ENCODE measurements around the gene PCGF1.
"Not testable (repeated sequence)": the region's sequence is repeated elsewhere in the genome, so short reads cannot be mapped to it uniquely, and the experiment has no call there.

PCGF1 gene

DNA sequence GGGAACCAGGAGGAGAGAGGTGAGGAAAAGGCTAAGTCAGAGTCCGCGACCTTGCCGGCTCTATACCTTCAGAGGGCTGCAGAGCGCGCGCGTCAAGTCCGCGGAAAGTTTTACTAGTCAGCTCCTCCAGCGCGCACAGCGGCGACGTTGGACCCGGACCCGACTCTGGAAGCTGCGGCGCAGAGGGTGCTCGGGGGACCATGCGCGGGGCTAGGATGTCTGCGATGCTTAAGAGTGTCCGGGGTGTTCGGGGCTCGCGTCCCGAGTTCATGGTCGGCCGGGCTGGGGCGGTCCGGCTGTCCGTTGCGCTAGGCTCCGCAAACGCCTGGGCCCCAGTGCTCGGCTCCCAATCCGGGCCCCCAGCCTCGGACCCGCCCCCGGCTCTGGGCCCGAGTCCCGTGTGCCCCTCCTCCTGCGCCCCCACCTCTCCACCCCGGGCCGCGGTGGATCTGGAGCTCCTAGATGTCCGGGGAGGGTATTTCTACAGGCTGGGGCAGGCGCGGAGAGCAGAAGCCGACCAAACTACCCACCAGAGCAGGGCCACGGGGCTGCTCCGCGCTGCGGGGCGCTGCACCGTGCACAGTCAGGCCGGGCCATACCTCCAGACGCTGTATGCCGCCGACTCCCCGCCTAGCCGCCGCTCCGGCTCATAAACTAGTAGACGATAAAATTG, 8.1 kb downstream of the PCGF1 start, which contains the start of gene LBX2:
Gene LBX2 (minus strand): TSS at position 337 of the 673 bp plus-strand sequence. CDS start 66 bp downstream, at position 271.
- peak; percentile 56 for DNase-seq (ENCODE audit: low spot score)

DNA sequence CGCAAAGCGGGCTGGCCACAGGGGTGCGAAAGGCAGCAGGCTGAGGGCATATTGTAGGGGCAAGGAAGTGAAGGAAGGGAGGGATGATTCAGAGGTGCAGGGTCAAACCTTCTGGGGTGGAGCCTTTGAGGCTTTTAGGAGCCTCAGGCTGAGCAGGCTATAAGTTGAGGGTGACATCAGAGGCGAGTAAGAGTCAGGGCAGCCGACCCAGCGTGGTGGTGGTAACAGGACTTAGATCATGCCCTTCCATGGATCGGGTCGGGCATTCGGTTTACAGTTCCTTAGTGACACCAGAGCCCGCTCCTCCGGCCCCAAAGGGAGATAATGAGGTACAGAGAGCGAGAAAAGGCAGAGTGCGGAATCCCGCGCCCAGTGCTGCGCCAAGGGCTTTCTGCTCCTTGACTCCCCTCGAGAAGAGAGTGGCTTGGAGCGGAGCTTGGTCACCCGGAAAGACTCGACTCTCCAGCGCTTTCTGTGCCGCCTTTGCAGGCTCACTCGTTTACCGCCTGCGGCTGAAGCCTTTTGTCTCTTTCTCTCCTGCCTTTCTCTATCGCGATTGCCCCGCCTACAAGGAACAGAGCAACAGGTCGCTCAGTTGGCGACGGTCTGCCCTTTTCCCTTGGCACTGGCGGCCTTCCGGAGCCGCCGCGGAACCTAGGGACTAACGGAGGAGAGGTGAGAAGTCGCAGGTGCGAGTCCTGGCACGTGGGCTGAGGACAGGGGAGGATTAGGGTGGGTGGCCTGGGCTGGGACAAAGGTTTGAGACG, 8.8 kb downstream of the PCGF1 start:
- DNase-seq (ENCODE audit: low spot score), result no peak

DNA sequence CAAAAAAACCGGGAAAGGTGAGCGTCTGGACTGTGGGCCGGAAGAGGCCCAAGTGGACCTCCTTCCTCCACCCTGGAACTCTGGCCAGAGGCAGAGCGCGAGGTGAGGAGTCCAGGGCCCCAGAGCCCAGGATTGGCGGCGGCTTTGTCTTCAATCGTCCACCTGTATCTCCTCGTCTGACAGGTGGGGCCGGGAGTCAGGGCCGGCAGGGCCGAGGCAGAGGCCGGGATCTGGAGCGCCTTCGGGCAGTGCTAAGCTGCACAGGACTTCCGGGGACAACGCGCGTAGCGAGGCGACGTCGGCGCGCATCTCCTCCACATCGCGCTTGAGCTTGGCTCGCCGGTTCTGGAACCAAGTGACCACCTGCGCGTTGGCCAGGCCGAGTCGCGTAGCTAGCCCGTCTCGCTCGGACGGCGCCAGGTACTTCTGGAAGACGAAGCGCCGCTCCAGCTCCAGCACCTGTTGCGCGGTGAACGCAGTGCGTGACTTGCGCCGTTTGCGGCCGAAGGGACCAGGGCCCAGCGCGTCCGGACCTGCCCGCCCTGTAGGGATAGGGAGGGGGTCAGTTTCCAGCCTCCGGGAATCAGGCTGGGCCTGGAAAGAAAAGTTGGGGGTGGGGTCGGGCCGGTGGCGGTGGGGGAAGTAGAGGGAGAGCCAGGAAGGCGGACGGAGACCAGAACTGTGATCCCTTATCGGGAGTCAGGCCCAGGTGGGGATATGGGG, 9.6 kb downstream of the PCGF1 start:
- no peak for DNase-seq (ENCODE audit: low spot score)

DNA sequence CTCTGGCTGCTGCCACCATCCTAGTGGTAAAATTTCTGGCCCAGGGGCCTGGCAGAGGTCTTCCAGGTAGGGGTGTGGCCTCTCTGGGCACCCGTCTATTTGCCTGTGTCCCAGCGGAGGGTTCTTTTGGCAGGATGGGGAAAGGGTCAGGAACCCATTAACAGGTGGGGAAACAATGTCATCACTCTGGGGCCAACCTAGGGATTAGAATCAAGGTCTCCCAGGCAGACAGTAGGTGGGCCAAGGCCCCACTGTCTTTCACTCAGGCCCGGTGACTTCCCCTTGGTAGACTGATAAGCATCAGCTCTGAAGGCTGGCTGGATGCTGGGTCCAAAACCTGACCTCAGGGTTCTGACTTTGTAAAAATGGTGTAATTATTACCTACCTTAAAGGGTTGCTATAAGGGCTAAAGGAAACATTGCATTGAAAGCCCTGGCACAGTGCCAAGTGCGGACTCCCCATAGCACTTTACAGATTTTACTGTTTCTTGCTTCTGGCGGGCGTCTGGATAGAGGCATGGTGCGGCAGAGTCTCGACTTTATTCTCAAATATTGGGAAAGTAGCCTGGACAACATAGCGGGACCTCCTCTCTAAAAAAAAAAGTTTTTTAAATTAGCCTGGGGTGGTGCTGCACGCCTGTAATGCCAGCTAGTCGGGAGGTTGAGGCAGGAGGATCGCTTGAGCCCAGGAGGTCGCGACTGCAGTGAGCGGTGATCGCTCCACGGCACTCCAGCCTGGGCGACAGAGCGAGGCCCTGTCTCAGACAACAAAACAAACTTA, 10.3 kb downstream of the PCGF1 start:
- DNase-seq (ENCODE audit: low spot score), result no peak

DNA sequence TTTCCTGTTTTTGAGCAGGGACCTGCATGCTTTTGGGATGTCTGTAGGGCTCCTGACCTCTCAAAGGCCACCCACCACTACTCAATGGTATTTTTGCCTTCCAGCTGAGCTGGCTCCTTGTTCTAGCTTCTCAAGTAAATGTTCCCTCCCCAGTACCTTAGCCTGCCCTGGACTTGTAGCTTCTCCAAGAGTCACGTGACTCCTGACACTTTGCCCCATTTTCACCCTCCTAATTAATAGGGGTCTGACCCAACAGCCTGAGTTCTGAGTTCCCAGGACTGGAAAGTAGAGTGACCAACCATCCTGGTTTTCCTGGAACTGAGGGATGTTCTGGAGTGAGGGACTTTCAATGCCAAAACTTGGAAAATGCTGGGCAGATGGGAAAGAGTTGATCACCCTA, 12.1 kb downstream of the PCGF1 start:
- no peak for DNase-seq (ENCODE audit: low spot score)

DNA sequence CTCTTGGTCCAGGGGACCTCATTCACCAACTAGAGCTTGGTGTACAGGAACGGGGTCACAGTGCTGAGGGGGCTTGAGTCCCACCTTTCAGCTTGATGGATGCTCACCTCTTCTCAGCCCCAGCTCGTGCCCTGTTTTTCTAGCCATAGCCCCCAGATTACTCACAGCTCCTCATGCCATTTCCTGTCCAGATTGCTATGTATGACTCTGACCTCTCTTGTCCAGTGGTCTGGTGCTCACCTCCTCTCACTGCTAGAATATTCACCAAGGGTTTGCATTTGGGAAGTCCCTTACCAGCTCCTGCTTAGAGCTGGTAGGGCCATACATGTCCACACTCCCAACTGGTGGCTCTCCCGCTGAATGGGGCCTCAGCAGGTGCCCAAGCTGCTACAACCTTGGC, 13.9 kb downstream of the PCGF1 start:
- no peak for DNase-seq (ENCODE audit: low spot score)

DNA sequence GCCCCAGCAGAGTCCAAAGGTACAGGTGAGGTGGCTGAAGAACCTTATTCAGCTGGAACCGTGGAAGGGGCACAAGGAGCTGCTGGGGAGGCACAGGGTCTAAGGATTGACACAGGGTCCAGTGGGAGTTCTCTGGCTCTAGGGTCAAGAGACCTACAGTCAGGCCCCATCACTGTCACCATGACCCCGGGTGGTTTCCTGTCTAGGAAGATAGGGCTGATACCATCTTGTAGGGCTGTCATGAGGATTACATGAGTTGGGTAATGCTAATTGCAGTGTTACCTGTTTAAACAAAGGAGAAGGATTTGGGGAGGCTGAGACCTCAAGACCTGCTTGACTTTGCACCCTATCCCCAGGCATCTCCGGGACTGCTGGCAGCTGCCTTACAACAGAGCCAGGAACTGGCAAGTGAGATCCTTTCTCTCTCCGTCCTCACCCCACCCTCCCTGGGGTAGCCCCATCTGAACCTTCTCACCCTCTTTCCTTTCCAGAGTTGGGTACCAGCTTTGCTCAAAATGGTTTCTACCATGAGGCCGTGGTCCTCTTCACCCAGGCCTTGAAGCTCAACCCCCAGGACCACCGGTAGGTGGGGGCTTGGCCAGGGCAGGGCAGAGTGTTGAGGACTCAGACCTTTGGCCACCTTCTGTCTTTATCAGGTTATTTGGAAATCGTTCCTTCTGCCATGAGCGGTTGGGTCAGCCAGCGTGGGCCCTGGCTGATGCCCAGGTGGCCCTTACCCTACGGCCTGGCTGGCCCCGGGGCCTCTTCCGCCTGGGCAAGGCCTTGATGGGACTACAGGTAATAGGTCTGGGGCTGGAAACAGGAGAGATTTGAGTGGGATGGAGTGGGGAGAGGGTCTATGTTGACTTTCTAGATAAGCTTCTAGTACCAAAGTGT, 15.6 kb downstream of the PCGF1 start:
- no peak for DNase-seq (ENCODE audit: low spot score)

DNA sequence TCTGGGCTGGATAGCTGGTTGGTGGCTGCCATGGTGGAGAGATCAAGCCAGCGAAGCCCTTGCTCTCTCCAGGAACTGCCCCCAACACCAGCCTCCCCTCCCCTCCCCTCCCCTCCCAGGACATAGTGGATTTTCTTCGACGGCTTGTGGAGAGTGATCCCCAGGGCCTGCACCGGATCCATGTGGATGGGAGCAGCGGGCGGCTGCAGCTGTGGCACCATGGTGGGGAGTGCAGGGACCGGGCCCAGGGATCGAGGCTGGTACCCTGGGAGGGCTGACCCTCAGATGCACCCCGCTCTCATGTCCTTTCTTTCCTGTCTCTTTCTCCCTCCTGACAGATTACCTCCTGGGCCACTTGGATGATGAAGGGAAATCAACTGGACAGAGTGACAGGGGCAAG, 17.6 kb downstream of the PCGF1 start:
- no peak for DNase-seq (ENCODE audit: low spot score)

DNA sequence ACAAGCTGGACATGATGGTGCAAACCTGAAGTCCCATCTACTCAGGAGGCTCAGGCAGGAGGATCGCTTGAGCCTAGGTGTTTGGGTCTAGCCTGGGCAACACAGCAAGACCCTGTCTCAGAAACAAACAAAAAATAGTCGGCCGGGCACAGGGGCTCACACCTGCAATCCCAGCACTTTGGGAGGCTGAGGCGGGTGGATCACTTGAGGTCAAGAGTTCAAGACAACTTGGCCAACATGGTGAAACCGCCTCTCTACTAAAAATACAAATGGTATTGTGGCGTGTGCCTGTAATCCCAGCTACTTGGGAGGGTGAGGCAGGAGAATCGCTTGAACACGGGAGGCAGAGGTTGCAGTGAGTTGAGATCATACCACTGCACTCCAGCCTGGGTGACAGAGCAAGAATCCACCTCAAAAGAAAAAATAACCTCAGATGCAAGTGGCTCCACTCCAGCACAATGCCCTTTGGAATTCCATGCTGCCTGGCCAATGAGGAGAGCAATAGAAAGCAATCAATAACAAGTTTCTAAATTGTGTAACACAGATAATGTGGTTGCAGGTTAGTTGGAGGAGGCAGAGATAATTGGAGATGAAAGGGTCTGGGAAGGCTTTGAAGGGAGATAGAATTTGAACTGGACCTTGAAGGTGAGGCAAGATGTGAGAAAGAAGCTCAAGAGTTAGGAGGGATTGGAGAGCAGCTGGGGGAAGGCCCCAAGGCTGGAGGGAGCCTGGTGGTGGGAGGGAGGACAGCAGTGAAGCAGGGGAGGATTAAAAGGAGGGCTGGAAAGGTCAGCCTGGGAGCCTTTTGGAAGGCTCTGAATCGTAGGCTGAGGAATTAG, 18.6 kb downstream of the PCGF1 start:
- DNase-seq (ENCODE audit: low spot score), result no peak

DNA sequence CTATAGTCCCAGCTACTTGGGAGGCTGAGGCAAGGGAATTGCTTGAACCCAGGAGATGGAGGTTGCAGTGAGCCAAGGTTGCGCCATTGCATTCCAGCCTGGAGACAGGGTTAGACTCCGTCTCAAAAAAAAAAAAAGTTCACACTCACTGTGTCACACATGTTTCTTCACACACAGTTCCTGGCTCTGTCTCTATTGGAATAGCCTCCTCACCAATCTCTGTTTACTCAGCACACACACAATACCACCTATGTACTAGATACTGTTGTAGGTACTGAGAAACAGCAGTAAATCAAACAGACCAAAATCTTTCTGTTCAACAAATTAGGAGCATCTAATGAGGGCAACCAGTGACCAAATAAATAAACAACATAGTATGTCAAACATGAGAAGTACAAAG, 21.4 kb downstream of the PCGF1 start:
- DNase-seq (ENCODE audit: low spot score), result no peak

DNA sequence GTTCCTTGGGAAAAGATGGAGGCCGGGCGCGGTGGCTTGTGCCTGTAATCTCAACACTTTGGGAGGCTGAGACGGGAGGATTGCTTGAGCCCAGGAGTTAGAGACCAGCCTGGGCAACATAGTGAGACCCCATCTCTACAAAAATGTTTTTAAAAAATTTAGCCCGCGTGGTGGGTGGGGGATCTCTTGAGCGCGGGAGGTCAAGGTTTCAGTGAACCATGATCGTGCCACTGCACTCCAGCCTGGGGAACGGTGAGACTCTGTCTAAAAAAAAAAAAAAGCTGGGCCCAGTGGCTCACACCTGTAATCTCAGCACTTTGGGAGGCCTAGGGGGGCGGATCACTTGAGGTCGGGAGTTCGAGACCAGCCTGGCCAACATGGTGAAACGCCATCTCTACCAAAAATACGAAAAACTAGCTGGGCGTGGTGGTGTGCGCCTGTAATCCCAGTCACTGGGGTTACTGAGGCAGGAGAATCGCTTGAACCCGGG, 23.8 kb downstream of the PCGF1 start:
- not testable (repeated sequence) for DNase-seq (ENCODE audit: low spot score)

DNA sequence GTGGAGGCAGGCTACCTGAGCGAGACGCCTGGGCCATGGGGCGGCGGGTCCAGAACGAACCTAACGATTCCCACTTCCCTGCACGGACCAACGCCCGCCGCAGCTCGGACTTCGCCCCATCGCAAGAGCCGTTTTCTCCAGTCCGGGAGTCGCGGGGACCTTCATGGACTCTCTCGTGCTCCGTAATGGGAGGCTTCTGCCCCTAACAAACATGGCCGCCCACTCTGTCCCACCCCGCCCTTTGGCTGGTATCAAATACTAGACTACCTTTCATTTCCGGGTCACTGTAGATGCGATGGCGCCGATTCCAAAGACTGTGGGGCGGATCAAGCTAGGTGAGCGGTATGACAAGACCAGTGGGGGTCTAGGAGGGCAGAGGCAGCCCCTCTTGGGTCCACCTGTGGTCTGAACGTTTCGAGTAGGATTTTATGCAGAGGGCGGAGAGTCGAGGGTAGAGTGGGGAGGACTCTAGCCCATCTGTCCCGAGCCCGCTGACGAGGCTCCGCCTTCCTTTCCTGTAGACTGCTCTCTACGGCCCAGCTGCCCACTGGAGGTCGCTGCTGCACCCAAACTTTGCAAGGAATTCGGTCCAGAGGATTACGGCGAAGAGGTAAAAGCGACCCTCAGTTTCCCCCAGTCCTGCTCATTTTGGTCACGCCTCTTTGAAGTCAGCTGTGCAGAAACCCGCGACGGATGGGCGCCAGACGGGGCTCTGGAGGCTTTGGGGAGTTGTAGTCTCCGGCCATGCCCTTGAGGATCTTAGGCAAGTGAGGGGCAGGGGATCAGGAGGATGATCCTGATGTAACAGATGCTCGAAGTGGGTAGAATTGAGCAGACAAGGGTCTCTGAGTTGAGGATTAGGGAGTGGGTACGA, 24.5 kb downstream of the PCGF1 start, which contains the start of the genes CCDC142 and TTC31:
Gene CCDC142 (minus strand): TSS at position 198 of the 874 bp plus-strand sequence. CDS start 161 bp downstream, at position 37.
Gene TTC31 (plus strand): TSS at position 281 of the 874 bp plus-strand sequence. CDS start 15 bp downstream, at position 296.
- DNase-seq (ENCODE audit: low spot score), result peak; percentile 79

DNA sequence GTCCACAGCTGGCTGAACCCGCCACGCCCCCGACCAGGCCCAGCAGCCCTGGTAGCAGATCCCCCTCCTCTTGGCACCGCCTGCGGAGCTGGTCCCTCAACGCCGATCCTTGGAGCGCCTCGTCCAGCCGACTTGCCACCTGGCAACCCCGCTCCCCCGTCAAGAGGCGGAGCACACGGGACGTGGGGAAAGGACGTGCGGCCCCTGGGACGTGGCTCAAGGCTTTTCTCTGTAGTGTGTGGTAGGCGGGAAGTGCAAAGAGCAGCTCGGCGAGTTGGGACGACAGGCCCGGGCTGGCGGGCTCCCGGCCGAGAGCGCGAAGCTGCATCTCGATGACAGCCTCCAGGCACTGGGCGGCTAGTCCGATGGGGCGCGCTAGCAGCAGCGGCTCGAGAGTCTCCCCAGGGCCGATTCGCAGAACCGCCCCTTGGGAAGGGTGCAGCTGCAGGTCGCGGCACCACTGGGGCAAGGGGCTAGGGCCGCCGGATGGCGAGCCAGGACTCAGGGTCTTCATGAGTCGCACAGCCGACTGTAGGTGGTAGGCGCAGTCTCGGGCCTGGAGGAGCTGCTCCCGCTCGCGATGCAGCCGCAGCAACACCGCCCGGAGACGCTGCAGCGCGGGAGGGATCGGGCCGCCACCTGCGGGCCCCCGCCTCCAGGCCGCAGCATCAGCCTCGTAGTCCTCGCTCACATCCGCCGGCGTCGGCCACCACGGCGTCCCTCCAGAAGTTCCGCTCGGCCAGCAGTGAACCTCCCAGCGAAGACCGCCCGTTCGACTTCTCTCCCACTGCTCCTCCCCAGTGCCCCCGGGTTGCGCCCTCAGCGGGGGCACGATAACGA, 25.3 kb downstream of the PCGF1 start:
- no peak for DNase-seq (ENCODE audit: low spot score)

DNA sequence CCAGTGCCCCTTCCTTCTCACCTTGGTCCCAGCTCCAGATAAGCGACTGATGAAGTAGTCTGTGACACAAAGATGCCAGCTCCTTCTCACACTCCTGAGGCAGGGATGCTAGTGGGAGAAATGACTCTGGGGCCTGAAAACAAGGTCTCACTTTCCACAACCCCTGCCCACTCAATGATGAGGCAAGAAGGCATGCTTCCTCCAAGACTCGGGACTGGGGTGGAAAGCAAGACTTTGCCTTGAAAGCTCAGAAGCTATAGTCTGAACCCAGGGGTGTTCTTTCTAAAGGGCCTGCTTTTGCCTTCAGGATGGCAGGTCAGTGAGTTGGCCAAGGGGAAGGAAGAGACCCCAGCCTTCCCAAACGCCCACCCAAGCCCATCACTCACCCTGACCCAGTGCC, 26.1 kb downstream of the PCGF1 start:
- DNase-seq (ENCODE audit: low spot score), result no peak

DNA sequence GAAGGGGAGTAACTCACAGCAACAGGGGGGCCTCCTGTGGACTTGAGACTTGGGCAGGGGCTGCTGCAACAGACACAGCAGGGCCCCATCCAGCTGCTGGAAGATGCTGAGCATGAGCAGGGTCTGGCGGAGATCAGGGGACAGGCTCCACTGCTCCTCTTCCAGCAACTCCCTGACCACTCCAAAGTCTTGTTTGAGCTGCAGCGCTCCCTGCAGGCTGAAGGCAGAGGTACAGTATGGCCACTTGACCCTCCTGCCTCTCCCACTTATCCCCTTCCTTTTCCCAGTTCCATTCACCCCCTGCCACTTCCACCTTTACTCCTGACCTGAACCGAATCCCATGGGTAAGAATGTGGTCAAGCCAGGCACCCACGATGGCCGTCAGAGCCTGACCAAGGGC, 32.6 kb downstream of the PCGF1 start:
- no peak for DNase-seq (ENCODE audit: low spot score)

DNA sequence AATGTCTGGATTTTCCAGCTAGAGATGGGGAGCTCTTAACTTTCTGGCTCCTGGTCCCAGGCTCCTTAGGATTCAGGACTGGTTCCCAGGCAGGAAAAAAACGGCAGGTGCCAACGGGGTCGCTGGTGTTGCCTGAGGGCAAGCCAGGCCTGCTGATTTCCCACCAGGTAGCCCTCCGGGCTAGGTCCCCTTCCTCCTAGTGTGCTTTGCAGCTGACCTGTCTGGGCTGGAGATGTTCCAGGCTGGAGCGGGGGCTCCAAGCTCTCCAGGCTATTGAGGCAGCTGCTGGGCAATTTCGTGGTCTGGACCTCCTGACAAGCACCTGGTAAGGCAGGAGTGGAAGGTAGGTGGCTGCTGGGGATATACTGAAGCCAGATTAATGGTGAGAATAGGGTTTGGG, 33.0 kb downstream of the PCGF1 start:
- DNase-seq (ENCODE audit: low spot score), result no peak

DNA sequence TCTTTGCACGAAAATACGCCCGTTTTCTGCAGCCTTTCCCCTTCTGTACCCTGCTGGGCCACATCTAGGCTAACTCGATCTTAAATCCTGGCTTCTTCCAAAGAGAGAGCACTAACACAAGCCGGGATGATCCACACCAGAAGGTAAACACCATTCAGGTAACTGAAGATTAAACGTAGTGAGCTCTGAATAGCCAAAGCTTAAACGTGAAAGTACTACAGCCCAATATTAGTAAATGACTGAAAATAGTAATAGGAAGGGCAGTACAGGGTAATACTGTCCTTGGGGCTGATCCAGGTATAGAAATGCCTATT, 34.6 kb downstream of the PCGF1 start:
- DNase-seq (ENCODE audit: low spot score), result no peak
